Endothelial cell of umbilical vein (primary cell): ENCODE measurements around the gene DCUN1D2.

Experiments
- EZH2 ChIP-seq: IDR thresholded peaks from 2 replicates; pipeline ENCODE4 v1.6.1; 2012; ENCODE audit warnings: borderline replicate concordance, low read depth, mild to moderate bottlenecking, moderate library complexity, low read length, inconsistent platforms; ENCODE audit not compliant: severe bottlenecking
- FOS ChIP-seq: IDR thresholded peaks from 2 replicates; pipeline ENCODE4 v1.6.1; 2011; ENCODE audit warnings: mild to moderate bottlenecking, low read length, moderate library complexity, borderline replicate concordance; ENCODE audit not compliant: insufficient read depth
- GATA2 ChIP-seq: IDR thresholded peaks from 2 replicates; pipeline ENCODE4 v1.7.0; 2011; ENCODE audit warnings: low read depth, mild to moderate bottlenecking, moderate library complexity, mixed read lengths, low read length; ENCODE audit not compliant: insufficient read length, insufficient read depth
- JUN ChIP-seq: IDR thresholded peaks from 2 replicates; pipeline ENCODE4 v1.6.1; 2011; ENCODE audit warnings: borderline replicate concordance, low read depth; ENCODE audit not compliant: insufficient read length, insufficient read depth
- MYC ChIP-seq: IDR thresholded peaks from one replicate; pipeline ENCODE4 v1.6.1; 2011; ENCODE audit warnings: mild to moderate bottlenecking, low read depth, low read length
- POLR2A ChIP-seq: IDR thresholded peaks from 2 replicates; pipeline ENCODE4 v1.6.1; 2012; ENCODE audit warnings: low read depth, mild to moderate bottlenecking, control low read depth, low read length
- POLR2AphosphoS5 ChIP-seq: IDR thresholded peaks from 2 replicates; pipeline ENCODE4 v1.6.1; 2012; ENCODE audit warnings: low read depth, mild to moderate bottlenecking, control low read depth, low read length, moderate library complexity; ENCODE audit not compliant: insufficient read depth
- TF ChIP-seq, protein P1 (sequence below), 2 donors: IDR thresholded peaks; 1 replicate in 1 of 2; 2 replicates in 1 of 2; pipeline ENCODE4 v1.5.1; 2011; ENCODE audit warnings: low read length in 2 of 2, mild to moderate bottlenecking in 2 of 2, moderate library complexity in 2 of 2, control low read depth in 1 of 2, inconsistent platforms in 1 of 2, low read depth in 1 of 2; ENCODE audit not compliant: insufficient read depth in 1 of 2; ENCODE audit errors: extremely low read depth in 1 of 2
- TF ChIP-seq, protein P2 (sequence below): IDR thresholded peaks from 2 replicates; pipeline ENCODE4 v1.6.1; 2011; ENCODE audit not compliant: insufficient read depth, insufficient read length

DNA sequence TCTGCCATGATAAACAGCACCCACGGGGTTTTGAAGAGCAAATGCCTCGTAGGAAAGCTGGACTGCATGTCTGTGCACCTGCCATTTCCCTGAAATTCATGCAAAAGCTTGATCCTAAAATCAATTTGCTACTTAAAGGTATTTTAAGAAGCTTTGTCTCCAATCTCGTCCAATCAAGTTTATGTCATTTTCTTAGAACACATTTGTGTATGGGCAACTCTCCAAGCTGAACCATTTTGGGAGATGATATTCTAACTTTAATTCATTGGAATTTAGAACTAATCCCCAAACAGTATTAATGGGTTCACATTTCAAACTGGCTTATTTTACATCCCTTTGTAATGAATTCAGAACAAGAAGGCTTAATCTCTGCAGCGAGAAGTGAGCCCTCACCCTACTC is 38.0 kb downstream of the DCUN1D2 start:
- TF ChIP-seq, protein P1, sequence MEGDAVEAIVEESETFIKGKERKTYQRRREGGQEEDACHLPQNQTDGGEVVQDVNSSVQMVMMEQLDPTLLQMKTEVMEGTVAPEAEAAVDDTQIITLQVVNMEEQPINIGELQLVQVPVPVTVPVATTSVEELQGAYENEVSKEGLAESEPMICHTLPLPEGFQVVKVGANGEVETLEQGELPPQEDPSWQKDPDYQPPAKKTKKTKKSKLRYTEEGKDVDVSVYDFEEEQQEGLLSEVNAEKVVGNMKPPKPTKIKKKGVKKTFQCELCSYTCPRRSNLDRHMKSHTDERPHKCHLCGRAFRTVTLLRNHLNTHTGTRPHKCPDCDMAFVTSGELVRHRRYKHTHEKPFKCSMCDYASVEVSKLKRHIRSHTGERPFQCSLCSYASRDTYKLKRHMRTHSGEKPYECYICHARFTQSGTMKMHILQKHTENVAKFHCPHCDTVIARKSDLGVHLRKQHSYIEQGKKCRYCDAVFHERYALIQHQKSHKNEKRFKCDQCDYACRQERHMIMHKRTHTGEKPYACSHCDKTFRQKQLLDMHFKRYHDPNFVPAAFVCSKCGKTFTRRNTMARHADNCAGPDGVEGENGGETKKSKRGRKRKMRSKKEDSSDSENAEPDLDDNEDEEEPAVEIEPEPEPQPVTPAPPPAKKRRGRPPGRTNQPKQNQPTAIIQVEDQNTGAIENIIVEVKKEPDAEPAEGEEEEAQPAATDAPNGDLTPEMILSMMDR (IDR thresholded peaks at IDR 0.05; ENCODE audit: extremely low read depth in 1 of 2, insufficient read depth in 1 of 2, low read depth in 1 of 2, low read length in 2 of 2) = no peak
- TF ChIP-seq POLR2A = no peak
- no peak for TF ChIP-seq POLR2AphosphoS5
- TF ChIP-seq, protein P2, sequence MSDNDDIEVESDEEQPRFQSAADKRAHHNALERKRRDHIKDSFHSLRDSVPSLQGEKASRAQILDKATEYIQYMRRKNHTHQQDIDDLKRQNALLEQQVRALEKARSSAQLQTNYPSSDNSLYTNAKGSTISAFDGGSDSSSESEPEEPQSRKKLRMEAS = no peak
- no peak for TF ChIP-seq EZH2
- TF ChIP-seq JUN = no peak
- TF ChIP-seq GATA2 = no peak
- TF ChIP-seq MYC = no peak
- TF ChIP-seq FOS = no peak
